ENCODE measurements around the gene SMIM10L2A. TPM values are rescaled to one million over a fixed set of nuclear protein-coding genes. Genes with fewer than 3 reads are reported as not detected.

The SMIM10L2A gene
- 0.65 and 2.3 TPM in 2 replicates for total RNA-seq

DNA sequence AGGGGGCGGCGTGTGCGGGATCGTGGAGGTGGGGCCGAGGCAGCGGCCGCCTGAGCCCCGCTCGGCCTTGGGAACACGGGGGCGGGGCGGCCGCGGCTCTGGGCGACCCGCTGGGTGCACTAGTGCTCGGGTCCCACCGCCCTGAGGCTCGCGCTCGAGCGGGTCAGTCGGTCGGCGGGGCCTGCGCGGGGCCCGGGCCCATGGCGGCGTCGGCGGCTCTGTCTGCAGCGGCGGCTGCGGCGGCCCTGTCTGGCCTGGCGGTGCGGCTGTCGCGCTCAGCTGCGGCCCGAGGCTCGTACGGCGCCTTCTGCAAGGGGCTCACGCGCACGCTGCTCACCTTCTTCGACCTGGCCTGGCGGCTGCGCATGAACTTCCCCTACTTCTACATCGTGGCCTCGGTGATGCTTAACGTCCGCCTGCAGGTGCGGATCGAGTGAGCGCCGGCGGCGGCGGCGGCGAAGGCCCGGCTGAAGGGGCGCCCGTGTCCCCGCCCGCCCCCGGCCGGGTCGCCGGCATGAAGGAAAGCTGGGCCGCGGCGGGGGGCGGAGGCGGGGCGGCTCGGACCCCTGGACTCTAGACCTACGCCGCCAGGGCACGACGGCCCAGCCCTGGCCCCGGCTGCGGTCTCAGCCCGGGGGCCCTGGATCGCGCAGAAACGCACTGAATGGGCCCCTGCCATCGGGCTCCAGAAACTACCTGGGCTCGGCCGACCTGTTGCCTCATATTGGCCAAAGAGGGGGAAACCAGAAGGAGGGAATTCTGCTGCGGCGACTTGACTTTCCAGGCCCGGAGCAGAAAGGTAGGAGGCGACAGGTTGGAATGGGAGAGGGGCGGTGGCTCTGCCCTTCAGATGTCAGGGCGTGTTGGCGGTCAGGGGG, at the start of gene SMIM10L2A:
Gene SMIM10L2A (plus strand): TSS at position 13 of the 878 bp plus-strand sequence. CDS start 188 bp downstream, at position 201.
- TF ChIP-seq, protein P1, sequence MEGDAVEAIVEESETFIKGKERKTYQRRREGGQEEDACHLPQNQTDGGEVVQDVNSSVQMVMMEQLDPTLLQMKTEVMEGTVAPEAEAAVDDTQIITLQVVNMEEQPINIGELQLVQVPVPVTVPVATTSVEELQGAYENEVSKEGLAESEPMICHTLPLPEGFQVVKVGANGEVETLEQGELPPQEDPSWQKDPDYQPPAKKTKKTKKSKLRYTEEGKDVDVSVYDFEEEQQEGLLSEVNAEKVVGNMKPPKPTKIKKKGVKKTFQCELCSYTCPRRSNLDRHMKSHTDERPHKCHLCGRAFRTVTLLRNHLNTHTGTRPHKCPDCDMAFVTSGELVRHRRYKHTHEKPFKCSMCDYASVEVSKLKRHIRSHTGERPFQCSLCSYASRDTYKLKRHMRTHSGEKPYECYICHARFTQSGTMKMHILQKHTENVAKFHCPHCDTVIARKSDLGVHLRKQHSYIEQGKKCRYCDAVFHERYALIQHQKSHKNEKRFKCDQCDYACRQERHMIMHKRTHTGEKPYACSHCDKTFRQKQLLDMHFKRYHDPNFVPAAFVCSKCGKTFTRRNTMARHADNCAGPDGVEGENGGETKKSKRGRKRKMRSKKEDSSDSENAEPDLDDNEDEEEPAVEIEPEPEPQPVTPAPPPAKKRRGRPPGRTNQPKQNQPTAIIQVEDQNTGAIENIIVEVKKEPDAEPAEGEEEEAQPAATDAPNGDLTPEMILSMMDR (conservative IDR thresholded peaks at IDR 0.05; ENCODE audit: low read depth, low read length) = no peak
- DNase-seq (ENCODE audit: low read depth) = no peak
- H3K4me3 ChIP-seq (ENCODE audit: low read depth, low read length) = peak within 1 kb of the TSS; percentile 61

DNA sequence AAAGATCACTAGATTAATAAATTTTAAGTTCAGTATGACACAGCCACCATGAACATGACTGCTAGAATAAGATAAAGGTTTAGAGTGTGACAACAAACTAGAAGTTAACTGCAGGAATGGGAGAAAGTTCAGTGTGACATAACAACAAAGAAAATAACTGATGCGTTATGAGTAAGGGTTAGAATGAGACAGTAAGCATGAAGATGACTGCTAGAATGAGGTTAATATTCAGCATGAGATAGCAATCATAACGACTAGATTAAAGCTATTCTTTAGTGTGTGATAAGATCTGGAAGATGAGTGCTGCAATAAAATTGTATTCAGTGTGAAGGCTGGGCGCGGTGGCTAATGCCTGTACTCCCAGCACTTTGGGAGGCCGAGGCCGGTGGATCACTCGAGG, 48.4 kb upstream of the SMIM10L2A start:
- H3K4me3 ChIP-seq (ENCODE audit: low read depth, low read length) = no peak overlapping the region
- TF ChIP-seq, protein P1 (conservative IDR thresholded peaks at IDR 0.05; ENCODE audit: low read depth, low read length) = no peak
- DNase-seq (ENCODE audit: low read depth) = no peak

GRCh38 chrX:135382260-135382659, 39.5 kb upstream of the SMIM10L2A start:
- TF ChIP-seq, protein P1 (conservative IDR thresholded peaks at IDR 0.05; ENCODE audit: low read depth, low read length) = no peak
- DNase-seq (ENCODE audit: low read depth) = no peak
- H3K4me3 ChIP-seq (ENCODE audit: low read depth, low read length) = no peak overlapping the region

DNA sequence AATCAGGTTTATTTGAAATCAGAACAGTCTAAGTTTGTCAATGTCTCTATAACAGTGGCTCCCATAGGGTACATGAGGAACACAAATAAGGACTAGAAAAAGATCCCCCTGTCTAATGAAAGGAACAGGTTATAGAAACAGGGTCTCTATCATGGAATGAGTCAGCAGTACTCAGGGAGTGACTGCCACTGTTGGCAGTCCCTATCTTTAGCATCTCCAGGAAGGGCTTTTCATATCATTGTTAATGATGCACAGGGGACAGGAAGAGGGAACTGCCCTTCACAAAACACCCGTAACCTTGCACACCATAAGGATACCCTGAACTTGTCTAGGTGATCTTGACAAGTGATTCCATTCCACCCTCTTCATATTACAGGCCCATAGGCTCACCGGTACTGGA, 38.5 kb upstream of the SMIM10L2A start:
- DNase-seq (ENCODE audit: low read depth) = no peak
- TF ChIP-seq, protein P1 (conservative IDR thresholded peaks at IDR 0.05; ENCODE audit: low read depth, low read length) = no peak
- no peak overlapping the region for H3K4me3 ChIP-seq (ENCODE audit: low read depth, low read length)

DNA sequence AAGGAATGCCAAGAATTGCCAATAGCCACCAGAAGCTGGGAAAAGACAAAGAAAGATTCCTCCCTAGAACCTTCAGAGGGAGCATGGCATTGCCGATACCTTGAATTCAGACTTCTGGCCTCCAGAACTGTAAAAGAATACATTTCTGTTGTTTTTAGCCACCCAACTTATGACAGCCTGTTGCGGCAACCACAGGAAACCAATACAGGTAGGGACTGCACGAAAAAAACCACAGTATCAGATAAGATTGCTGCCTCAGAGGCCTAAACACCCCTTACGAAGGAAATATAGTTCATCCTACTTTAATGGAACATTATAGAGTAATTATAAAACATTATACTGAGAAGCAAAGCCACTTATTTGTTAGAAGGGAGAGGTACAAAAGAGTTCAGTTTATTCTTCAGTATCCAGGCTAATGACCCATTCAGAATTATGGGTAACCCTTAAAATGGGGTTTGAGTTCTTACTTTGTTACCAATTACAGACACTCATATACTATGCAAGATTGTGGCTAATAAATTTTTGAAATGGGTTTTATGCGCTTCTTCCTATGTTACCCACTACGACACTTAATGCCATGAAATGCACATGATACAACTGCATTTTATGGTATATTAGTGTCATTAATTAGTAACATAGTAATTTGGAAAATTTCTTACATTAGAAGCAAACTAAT, 37.4 kb upstream of the SMIM10L2A start:
- TF ChIP-seq, protein P1 (conservative IDR thresholded peaks at IDR 0.05; ENCODE audit: low read depth, low read length) = no peak
- DNase-seq (ENCODE audit: low read depth) = no peak

DNA sequence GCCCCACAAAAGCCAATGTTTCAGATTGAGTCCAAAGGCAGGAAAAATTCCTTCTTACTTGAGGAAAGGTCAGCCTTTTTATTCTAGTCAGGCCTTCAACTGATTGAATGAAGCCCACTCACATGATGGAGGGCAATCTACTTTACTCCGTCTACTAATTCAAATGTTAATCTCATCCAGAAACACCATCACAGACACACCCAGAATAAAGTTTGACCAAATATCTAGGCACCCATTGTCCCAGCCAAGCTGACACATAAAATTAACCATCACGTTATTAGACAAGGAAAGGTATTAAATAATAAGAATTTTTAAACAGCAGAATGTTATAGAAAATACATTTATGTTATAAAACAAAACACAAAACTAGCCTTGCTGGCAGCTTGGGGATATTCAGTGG, 32.9 kb upstream of the SMIM10L2A start:
- H3K4me3 ChIP-seq (ENCODE audit: low read depth, low read length) = no peak overlapping the region
- DNase-seq (ENCODE audit: low read depth) = no peak

More for the DNA sequence above, 37.4 kb upstream of the SMIM10L2A start:
- H3K4me3 ChIP-seq (ENCODE audit: low read depth, low read length) = no peak overlapping the region

More for the DNA sequence above, 32.9 kb upstream of the SMIM10L2A start:
- TF ChIP-seq, protein P1 (conservative IDR thresholded peaks at IDR 0.05; ENCODE audit: low read depth, low read length) = no peak
